Stimulated activated naive CD8-positive, alpha-beta T cell treated with anti-CD3 and anti-CD28 coated beads, Interleukin-15, Interleukin-2, amounts not matched to agents 100 U/mL and 50 U/mL, for 24 hours (primary cell): ENCODE data around the gene KRTAP6-3.

Source experiments
- ATAC-seq: fragments of 150-1000 bp; cut with Tn5 transposase; one replicate; pipeline ENCODE4 v1.10.0; 2021
- DNase-seq: peaks from one replicate; pipeline ENCODE4 v3.0.0; 2021

KRTAP6-3 gene

GRCh38 chr21:30625449-30626165, 33.4 kb downstream of the KRTAP6-3 start:
- ATAC-seq = no peak

GRCh38 chr21:30628109-30628508, 35.9 kb downstream of the KRTAP6-3 start:
- no peak for ATAC-seq

More at GRCh38 chr21:30625449-30626165, 33.4 kb downstream of the KRTAP6-3 start:
- DNase-seq = no peak

GRCh38 chr21:30629200-30629599, 37.0 kb downstream of the KRTAP6-3 start:
- DNase-seq = no peak
- ATAC-seq = no peak

More at GRCh38 chr21:30628109-30628508, 35.9 kb downstream of the KRTAP6-3 start:
- no peak for DNase-seq

- DNase-seq (no peak), ATAC-seq (no peak)
These were observed 42.7 kb downstream of the KRTAP6-3 start, which contains the start of gene KRTAP20-2 for GRCh38 chr21:30634906-30635305. TSS of gene KRTAP20-2 (plus strand) at chr21:30635206. CDS start at chr21:30635264, 58 bp downstream.

GRCh38 chr21:30638686-30639085, 46.4 kb downstream of the KRTAP6-3 start:
- ATAC-seq (no peak), DNase-seq (no peak)

GRCh38 chr21:30642564-30642963, 50.3 kb downstream of the KRTAP6-3 start, which contains the start of gene KRTAP20-3:
TSS of gene KRTAP20-3 (plus strand) at chr21:30642864.
- DNase-seq (no peak), ATAC-seq (no peak)
